Measurements from ENCODE around the gene RFPL1.

Gene RFPL1

DNA sequence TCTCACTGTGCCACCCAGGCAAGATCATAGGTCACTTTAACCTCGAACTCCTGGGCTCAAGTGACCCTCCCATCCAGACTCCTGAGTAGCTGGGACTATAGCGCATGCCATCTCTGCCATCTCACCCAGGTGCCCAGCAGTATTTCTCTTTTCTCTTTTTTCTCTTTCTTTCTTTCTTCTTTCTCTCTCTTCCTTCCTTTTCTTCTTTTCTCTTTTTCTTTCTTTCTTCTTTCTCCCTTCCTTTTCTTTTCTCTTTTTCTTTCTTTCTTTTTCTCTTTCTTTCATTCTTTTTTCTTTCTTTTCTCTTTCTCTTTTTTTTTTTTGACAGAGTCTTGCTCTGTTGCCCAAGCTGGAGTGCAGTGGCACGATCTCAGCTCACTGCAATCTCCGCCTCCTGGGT, 13.5 kb downstream of the RFPL1 start:
- TF ChIP-seq FOXP2 (optimal IDR thresholded peaks at IDR 0.05; ENCODE audit: borderline replicate concordance, extremely low read depth, extremely low read length, insufficient read depth) (no peak), POLR2AphosphoS5 (IDR thresholded peaks at IDR 0.05; ENCODE audit: low read depth, low read length) (no peak), SIN3A (IDR thresholded peaks at IDR 0.05; ENCODE audit: borderline replicate concordance, insufficient read depth, low read length) (no peak), TAF1 (IDR thresholded peaks at IDR 0.05; ENCODE audit: borderline replicate concordance, insufficient read depth, low read length) (no peak)
- TF ChIP-seq, protein P1, sequence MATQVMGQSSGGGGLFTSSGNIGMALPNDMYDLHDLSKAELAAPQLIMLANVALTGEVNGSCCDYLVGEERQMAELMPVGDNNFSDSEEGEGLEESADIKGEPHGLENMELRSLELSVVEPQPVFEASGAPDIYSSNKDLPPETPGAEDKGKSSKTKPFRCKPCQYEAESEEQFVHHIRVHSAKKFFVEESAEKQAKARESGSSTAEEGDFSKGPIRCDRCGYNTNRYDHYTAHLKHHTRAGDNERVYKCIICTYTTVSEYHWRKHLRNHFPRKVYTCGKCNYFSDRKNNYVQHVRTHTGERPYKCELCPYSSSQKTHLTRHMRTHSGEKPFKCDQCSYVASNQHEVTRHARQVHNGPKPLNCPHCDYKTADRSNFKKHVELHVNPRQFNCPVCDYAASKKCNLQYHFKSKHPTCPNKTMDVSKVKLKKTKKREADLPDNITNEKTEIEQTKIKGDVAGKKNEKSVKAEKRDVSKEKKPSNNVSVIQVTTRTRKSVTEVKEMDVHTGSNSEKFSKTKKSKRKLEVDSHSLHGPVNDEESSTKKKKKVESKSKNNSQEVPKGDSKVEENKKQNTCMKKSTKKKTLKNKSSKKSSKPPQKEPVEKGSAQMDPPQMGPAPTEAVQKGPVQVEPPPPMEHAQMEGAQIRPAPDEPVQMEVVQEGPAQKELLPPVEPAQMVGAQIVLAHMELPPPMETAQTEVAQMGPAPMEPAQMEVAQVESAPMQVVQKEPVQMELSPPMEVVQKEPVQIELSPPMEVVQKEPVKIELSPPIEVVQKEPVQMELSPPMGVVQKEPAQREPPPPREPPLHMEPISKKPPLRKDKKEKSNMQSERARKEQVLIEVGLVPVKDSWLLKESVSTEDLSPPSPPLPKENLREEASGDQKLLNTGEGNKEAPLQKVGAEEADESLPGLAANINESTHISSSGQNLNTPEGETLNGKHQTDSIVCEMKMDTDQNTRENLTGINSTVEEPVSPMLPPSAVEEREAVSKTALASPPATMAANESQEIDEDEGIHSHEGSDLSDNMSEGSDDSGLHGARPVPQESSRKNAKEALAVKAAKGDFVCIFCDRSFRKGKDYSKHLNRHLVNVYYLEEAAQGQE (IDR thresholded peaks at IDR 0.05; ENCODE audit: insufficient read depth in 1 of 2, low read depth in 2 of 2, low read length in 2 of 2), result no peak

DNA sequence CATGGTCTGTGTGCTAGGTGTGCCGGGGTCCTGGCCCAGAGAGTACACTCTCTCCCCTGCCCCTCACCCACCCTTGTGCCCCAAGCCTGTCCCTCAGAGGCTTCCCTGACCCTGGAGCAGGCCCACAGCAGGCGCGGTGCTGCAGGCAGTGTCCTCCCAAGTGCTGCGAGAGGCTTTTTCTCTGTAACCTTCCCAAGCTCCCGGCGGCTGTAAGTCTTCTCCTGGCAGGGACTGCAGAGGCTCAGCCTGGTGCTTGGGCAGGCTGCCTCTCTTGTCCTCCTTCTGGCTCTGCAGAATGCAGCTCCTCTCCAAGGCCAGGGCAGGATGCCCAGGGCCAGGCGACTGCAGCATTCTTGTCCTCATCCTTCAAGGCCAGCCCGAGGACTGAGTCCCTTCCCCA, 15.9 kb downstream of the RFPL1 start:
- TF ChIP-seq, protein P1 (IDR thresholded peaks at IDR 0.05; ENCODE audit: insufficient read depth in 1 of 2, low read depth in 2 of 2, low read length in 2 of 2), result no peak
- TF ChIP-seq SIN3A (IDR thresholded peaks at IDR 0.05; ENCODE audit: borderline replicate concordance, insufficient read depth, low read length) (no peak), FOXP2 (optimal IDR thresholded peaks at IDR 0.05; ENCODE audit: borderline replicate concordance, extremely low read depth, extremely low read length, insufficient read depth) (no peak), TAF1 (IDR thresholded peaks at IDR 0.05; ENCODE audit: borderline replicate concordance, insufficient read depth, low read length) (no peak), POLR2AphosphoS5 (IDR thresholded peaks at IDR 0.05; ENCODE audit: low read depth, low read length) (no peak)

DNA sequence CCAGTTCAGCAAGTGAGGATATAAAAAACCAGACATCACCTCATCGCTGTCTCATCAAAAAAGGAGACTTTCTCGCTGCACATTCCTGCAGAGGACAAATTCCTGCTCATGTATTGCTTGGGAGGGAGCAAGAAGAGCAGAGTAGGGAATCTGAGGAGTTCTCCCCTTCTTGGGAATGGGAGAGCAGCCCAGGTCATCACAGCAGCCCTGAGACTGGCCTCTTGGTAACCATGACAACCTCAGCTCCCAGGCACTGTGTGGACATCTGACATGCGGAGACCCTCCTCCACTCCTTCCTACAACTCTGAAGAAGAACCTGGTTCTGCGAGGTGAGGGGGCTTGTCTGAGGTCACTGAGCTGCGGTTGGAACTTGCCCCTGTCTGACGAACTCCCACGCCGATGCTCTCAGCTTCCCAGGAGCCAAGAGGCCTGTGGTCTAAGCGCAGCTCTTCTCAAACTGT, 17.9 kb downstream of the RFPL1 start:
- no peak for TF ChIP-seq SIN3A (IDR thresholded peaks at IDR 0.05; ENCODE audit: borderline replicate concordance, insufficient read depth, low read length)
- TF ChIP-seq POLR2AphosphoS5 (IDR thresholded peaks at IDR 0.05; ENCODE audit: low read depth, low read length), result no peak
- TF ChIP-seq TAF1 (IDR thresholded peaks at IDR 0.05; ENCODE audit: borderline replicate concordance, insufficient read depth, low read length), result no peak
- no peak for TF ChIP-seq FOXP2 (optimal IDR thresholded peaks at IDR 0.05; ENCODE audit: borderline replicate concordance, extremely low read depth, extremely low read length, insufficient read depth)
- TF ChIP-seq, protein P1 (IDR thresholded peaks at IDR 0.05; ENCODE audit: insufficient read depth in 1 of 2, low read depth in 2 of 2, low read length in 2 of 2), result no peak

DNA sequence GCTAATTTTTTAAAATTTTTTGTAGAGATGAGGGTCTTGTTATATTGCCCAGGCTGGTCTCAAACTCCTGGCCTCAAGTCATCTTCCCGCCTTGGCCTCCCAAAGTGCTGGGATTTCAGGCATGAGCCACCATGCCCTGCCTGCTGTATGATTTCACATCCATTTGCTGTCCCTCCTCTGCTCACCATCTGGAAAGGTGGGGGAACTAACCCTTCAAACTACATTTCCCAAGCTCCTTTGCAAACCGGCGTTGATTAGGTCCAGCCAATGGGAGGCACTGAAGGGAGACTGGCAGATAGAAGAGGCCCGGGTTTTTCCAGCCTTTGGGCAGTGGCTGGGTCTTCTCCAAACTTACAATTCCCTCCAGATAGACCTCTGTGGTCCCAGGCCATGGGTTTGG, 19.3 kb downstream of the RFPL1 start:
- TF ChIP-seq FOXP2 (optimal IDR thresholded peaks at IDR 0.05; ENCODE audit: borderline replicate concordance, extremely low read depth, extremely low read length, insufficient read depth) (no peak), POLR2AphosphoS5 (IDR thresholded peaks at IDR 0.05; ENCODE audit: low read depth, low read length) (no peak), TAF1 (IDR thresholded peaks at IDR 0.05; ENCODE audit: borderline replicate concordance, insufficient read depth, low read length) (no peak), SIN3A (IDR thresholded peaks at IDR 0.05; ENCODE audit: borderline replicate concordance, insufficient read depth, low read length) (no peak)
- TF ChIP-seq, protein P1 (IDR thresholded peaks at IDR 0.05; ENCODE audit: insufficient read depth in 1 of 2, low read depth in 2 of 2, low read length in 2 of 2), result no peak

DNA sequence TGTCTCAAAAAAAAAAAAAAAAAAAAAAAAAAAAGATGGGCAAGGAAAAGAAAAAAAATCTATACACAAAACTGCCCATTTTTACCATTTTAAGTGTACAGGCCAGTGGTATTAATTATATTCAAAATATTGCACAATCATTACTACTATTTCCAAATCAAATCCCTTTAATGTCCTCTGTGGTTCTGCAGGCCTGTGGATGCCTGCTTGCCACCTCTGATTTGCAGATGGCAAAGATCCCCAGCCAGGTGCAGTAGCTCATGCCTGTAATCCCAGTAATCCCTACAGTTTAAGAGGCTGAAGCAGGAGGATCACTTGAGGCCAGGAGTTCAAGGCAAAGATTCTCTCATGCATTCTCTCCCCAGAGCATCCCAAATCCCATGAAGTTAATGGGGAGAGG, 20.2 kb downstream of the RFPL1 start:
- TF ChIP-seq TAF1 (IDR thresholded peaks at IDR 0.05; ENCODE audit: borderline replicate concordance, insufficient read depth, low read length) (no peak), POLR2AphosphoS5 (IDR thresholded peaks at IDR 0.05; ENCODE audit: low read depth, low read length) (no peak), FOXP2 (optimal IDR thresholded peaks at IDR 0.05; ENCODE audit: borderline replicate concordance, extremely low read depth, extremely low read length, insufficient read depth) (no peak), SIN3A (IDR thresholded peaks at IDR 0.05; ENCODE audit: borderline replicate concordance, insufficient read depth, low read length) (no peak)
- TF ChIP-seq, protein P1 (IDR thresholded peaks at IDR 0.05; ENCODE audit: insufficient read depth in 1 of 2, low read depth in 2 of 2, low read length in 2 of 2), result no peak

All from PFSK-1 (cell line).